ENCODE data around the gene RFC1.

The RFC1 gene

DNA sequence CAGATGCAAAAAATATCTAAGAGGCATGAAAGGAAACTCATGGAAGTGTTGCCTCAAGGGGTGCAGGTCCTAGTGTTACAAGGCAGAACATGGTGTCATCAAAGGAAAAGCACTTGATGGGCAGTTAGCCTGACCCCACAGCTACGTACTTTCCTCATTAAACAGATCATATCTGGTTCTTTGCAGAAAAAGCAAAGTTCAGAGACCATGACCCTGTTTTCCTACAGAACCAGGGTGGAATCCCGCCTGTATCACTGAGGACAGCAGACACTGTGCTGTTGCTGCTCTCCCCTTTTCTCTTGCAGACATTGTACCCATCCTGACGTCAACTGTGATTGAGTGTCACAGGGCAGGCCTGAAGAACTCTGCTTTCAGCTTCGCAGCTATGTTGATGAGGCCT lies 91.7 kb downstream of the RFC1 start:
- Histone ChIP-seq H3K4me1 (ENCODE audit: insufficient read depth, poor library complexity, severe bottlenecking) (no peaks in the 10 kb centered on the region), H3K4me3 (ENCODE audit: severe bottlenecking) (no peak overlapping the region), H3K27ac (ENCODE audit: poor library complexity, severe bottlenecking) (no peak overlapping the region), H3K36me3 (ENCODE audit: low read depth) (peaks cover 18% of the 10 kb centered on the region), H3K27me3 (ENCODE audit: insufficient read depth, poor library complexity, severe bottlenecking) (no peaks in the 10 kb centered on the region), H3K9me3 (ENCODE audit: severe bottlenecking) (no peaks in the 10 kb centered on the region)
- no peak for TF ChIP-seq CTCF (IDR thresholded peaks at IDR 0.05; ENCODE audit: poor library complexity, severe bottlenecking)
- DNase-seq (ENCODE audit: low spot score) (no peak), ATAC-seq (ENCODE audit: low read depth) (no peak)

GRCh38 chr4:39263895-39264294 lies 102.3 kb downstream of the RFC1 start:
- no peaks in the 10 kb centered on the region for H3K27me3 ChIP-seq (ENCODE audit: insufficient read depth, poor library complexity, severe bottlenecking)
- H3K27ac ChIP-seq (ENCODE audit: poor library complexity, severe bottlenecking), result no peak overlapping the region
- no peak for ATAC-seq (ENCODE audit: low read depth)
- H3K9me3 ChIP-seq (ENCODE audit: severe bottlenecking), result no peaks in the 10 kb centered on the region
- H3K4me1 ChIP-seq (ENCODE audit: insufficient read depth, poor library complexity, severe bottlenecking), result no peaks in the 10 kb centered on the region
- H3K4me3 ChIP-seq (ENCODE audit: severe bottlenecking), result no peak overlapping the region
- no peak for TF ChIP-seq CTCF (IDR thresholded peaks at IDR 0.05; ENCODE audit: poor library complexity, severe bottlenecking)
- no peak for DNase-seq (ENCODE audit: low spot score)
- no peaks in the 10 kb centered on the region for H3K36me3 ChIP-seq (ENCODE audit: low read depth)

- Histone ChIP-seq H3K4me3 (ENCODE audit: severe bottlenecking) (no peak overlapping the region), H3K27me3 (ENCODE audit: insufficient read depth, poor library complexity, severe bottlenecking) (no peaks in the 10 kb centered on the region), H3K4me1 (ENCODE audit: insufficient read depth, poor library complexity, severe bottlenecking) (peaks cover 11% of the 10 kb centered on the region), H3K9me3 (ENCODE audit: severe bottlenecking) (no peaks in the 10 kb centered on the region), H3K36me3 (ENCODE audit: low read depth) (no peaks in the 10 kb centered on the region), H3K27ac (ENCODE audit: poor library complexity, severe bottlenecking) (no peak overlapping the region)
- no peak for ATAC-seq (ENCODE audit: low read depth)
- DNase-seq (ENCODE audit: low spot score), result no peak
- TF ChIP-seq CTCF (IDR thresholded peaks at IDR 0.05; ENCODE audit: poor library complexity, severe bottlenecking), result no peak
These were observed 106.4 kb downstream of the RFC1 start for GRCh38 chr4:39259571-39260330.

GRCh38 chr4:39256436-39256835 lies 109.7 kb downstream of the RFC1 start:
- H3K27me3 ChIP-seq (ENCODE audit: insufficient read depth, poor library complexity, severe bottlenecking), result no peaks in the 10 kb centered on the region
- no peak overlapping the region for H3K27ac ChIP-seq (ENCODE audit: poor library complexity, severe bottlenecking)
- H3K4me1 ChIP-seq (ENCODE audit: insufficient read depth, poor library complexity, severe bottlenecking), result peaks cover 13% of the 10 kb centered on the region
- DNase-seq (ENCODE audit: low spot score), result no peak
- H3K36me3 ChIP-seq (ENCODE audit: low read depth), result peaks cover 3% of the 10 kb centered on the region; the same call in 1 of the 2 replicates
- ATAC-seq (ENCODE audit: low read depth), result no peak
- no peak overlapping the region for H3K4me3 ChIP-seq (ENCODE audit: severe bottlenecking)
- TF ChIP-seq CTCF (IDR thresholded peaks at IDR 0.05; ENCODE audit: poor library complexity, severe bottlenecking), result no peak
- no peaks in the 10 kb centered on the region for H3K9me3 ChIP-seq (ENCODE audit: severe bottlenecking)

DNA sequence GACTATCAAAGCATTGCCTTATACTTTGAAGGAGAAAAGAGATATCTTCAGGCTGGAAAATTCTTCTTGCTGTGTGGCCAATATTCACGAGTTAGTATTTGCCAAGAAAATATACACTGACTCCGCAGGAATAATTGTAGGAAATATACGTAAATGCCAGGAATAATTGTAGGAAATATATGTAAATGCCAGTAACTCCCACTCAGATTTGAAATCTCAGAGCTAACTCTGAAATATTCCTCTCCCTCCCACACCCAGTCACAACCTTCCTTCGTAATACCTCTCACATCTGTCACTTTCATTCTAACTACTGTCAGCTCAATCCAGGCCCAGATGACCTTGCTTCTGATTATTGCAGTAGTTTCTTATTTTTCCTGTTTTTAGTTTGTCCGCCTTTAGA lies 110.3 kb downstream of the RFC1 start:
- peaks cover 3% of the 10 kb centered on the region; the same call in 1 of the 2 replicates for H3K36me3 ChIP-seq (ENCODE audit: low read depth)
- no peak for ATAC-seq (ENCODE audit: low read depth)
- H3K4me1 ChIP-seq (ENCODE audit: insufficient read depth, poor library complexity, severe bottlenecking), result peaks cover 13% of the 10 kb centered on the region
- H3K27me3 ChIP-seq (ENCODE audit: insufficient read depth, poor library complexity, severe bottlenecking), result no peaks in the 10 kb centered on the region
- DNase-seq (ENCODE audit: low spot score), result no peak
- TF ChIP-seq CTCF (IDR thresholded peaks at IDR 0.05; ENCODE audit: poor library complexity, severe bottlenecking), result no peak
- no peaks in the 10 kb centered on the region for H3K9me3 ChIP-seq (ENCODE audit: severe bottlenecking)
- H3K27ac ChIP-seq (ENCODE audit: poor library complexity, severe bottlenecking), result peak overlapping the region; percentile 55
- no peak overlapping the region for H3K4me3 ChIP-seq (ENCODE audit: severe bottlenecking)

Measured in RWPE2 (cell line).